ENCODE measurements around the gene THAP4. TPM values are rescaled to one million over a fixed set of nuclear protein-coding genes. Genes with fewer than 3 reads are reported as not detected.

The THAP4 gene
- total and polyA plus RNA-seq, 2 of the 13 experiments (the other 11 are each of a cell fraction or from before 2014, with no cell fraction given) = 59.7 to 75.7 TPM

DNA sequence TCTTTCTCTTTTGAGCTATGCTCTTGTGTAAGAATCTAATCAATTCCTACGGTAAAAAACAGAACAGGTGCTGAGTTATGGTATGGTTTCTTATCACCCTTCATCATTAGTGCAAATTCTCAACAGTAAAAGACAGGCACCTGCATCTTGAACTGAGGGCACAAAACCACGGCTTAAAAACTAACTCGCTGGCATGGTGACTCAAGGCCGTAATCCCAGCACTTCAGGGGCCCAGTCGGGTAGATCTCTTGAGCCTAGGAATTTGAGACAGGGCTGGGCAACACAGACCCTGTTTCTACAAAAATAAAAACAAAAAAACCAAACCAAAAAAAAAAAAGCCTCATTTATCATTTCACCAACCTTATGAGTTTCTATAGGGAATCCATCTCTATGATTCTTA, 33.3 kb downstream of the THAP4 start:
- ATAC-seq (no peak), DNase-seq (ENCODE audit: low spot score) (no peak), FAIRE-seq (no peak)
- BruUV-seq (replicated peaks) = no TSS peak
- no peaks in the 10 kb centered on the region for H3K27me3 ChIP-seq (ENCODE audit: control insufficient read depth in 1 of 2, insufficient read depth in 2 of 2, low read length in 2 of 2)
- no peaks in the 10 kb centered on the region for H4K20me1 ChIP-seq (ENCODE audit: insufficient read depth, low read length)
- H3K79me2 ChIP-seq (ENCODE audit: insufficient read depth, low read length) = peaks cover 4% of the 10 kb centered on the region
- no peaks in the 10 kb centered on the region for H3K4me1 ChIP-seq (ENCODE audit: insufficient read depth, low read length)
- H3K36me3 ChIP-seq (replicated peaks in 1 of 2; ENCODE audit: control insufficient read depth in 1 of 2, insufficient read depth in 2 of 2, low read length in 2 of 2) = peaks cover 34 to 83% of the 10 kb centered on the region in 2 experiments
- in situ Hi-C loops (cut with HindIII; ENCODE audit: extremely low pct_ligation_motif_present, low pct_unique_long_range_greater_than_20kb) = no loop called here
- intact Hi-C loops (cut with micrococcal nuclease; ENCODE audit: unreplicated experiment) = loop anchor here (1.0 kb wide), 1 partner anchor 8 kb away; no protein-coding TSS in a partner anchor
- no peak for TF ChIP-seq ZNF234 (CRISPR knock-in tag; conservative IDR thresholded peaks at IDR 0.05)
- POLR2A ChIA-PET = no interaction called here
- H3K4me2 ChIP-seq (ENCODE audit: low read depth, low read length) = no peak overlapping the region
- WGBS (ENCODE audit: low lambda C conversion rate) = 96% methylated on average over 5 of the region's 5 CpGs
- H3K9ac ChIP-seq (ENCODE audit: insufficient read depth, low read depth, low read length) = no peak overlapping the region
- no peak overlapping the region for H2AFZ ChIP-seq (ENCODE audit: low read length)
- CTCF ChIA-PET (ENCODE audit: low intra/inter-chr PET ratio, low total read pairs) = no interaction called here
- no peak overlapping the region for H3K4me3 ChIP-seq (replicated peaks in 1 of 3; ENCODE audit: insufficient read depth in 1 of 3, low read depth in 2 of 3, low read length in 3 of 3)
- H3K27ac ChIP-seq (ENCODE audit: extremely low read length, insufficient read depth, low read length) = no peak overlapping the region
- no peaks in the 10 kb centered on the region for H3K9me3 ChIP-seq (ENCODE audit: low read length)

DNA sequence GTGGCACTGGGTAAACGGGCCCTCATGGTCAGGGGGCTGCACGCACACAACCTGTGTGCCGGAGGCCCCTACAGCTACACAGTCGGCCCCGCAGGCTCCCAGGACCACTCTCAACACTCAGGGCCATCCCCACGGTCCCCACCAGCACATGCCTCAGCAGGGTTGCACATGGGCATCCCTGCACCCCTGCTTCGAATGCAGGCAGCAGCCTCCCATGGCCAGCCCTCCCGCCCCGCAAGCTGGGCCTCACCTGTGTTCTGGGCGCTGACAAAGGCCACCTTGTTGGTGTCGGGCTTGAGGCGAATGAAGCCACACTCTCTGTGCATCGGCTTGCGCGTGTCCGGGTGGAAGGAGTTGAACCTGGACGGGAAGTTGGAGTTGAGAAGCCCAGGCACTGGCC, 34.2 kb downstream of the THAP4 start:
- FAIRE-seq (no peak), ATAC-seq (no peak; the same call in 2 of the 3 replicates), DNase-seq (ENCODE audit: low spot score) (no peak)
- H4K20me1 ChIP-seq (ENCODE audit: insufficient read depth, low read length) = no peaks in the 10 kb centered on the region
- no peak overlapping the region for H3K4me2 ChIP-seq (ENCODE audit: low read depth, low read length)
- H3K36me3 ChIP-seq (replicated peaks in 1 of 2; ENCODE audit: control insufficient read depth in 1 of 2, insufficient read depth in 2 of 2, low read length in 2 of 2) = peaks cover 28 to 85% of the 10 kb centered on the region in 2 experiments
- CTCF ChIA-PET (ENCODE audit: low intra/inter-chr PET ratio, low total read pairs) = no interaction called here
- no peak overlapping the region for H3K9ac ChIP-seq (ENCODE audit: insufficient read depth, low read depth, low read length)
- 98% methylated on average over 12 of the region's 17 CpGs for WGBS (ENCODE audit: low lambda C conversion rate)
- H3K79me2 ChIP-seq (ENCODE audit: insufficient read depth, low read length) = no peaks in the 10 kb centered on the region
- H3K4me1 ChIP-seq (ENCODE audit: insufficient read depth, low read length) = no peaks in the 10 kb centered on the region
- H3K27ac ChIP-seq (ENCODE audit: extremely low read length, insufficient read depth, low read length) = no peak overlapping the region
- in situ Hi-C loops (cut with HindIII; ENCODE audit: extremely low pct_ligation_motif_present, low pct_unique_long_range_greater_than_20kb) = no loop called here
- intact Hi-C loops (cut with micrococcal nuclease; ENCODE audit: unreplicated experiment) = no loop called here
- H3K27me3 ChIP-seq (ENCODE audit: control insufficient read depth in 1 of 2, insufficient read depth in 2 of 2, low read length in 2 of 2) = no peaks in the 10 kb centered on the region
- TF ChIP-seq, protein P1, sequence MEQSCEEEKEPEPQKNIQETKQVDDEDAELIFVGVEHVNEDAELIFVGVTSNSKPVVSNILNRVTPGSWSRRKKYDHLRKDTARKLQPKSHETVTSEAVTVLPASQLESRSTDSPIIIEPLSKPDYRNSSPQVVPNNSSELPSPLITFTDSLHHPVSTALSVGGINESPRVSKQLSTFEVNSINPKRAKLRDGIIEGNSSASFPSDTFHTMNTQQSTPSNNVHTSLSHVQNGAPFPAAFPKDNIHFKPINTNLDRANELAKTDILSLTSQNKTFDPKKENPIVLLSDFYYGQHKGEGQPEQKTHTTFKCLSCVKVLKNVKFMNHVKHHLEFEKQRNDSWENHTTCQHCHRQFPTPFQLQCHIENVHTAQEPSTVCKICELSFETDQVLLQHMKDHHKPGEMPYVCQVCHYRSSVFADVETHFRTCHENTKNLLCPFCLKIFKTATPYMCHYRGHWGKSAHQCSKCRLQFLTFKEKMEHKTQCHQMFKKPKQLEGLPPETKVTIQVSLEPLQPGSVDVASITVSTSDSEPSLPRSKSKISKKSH (CRISPR knock-in tag; IDR thresholded peaks at IDR 0.05; ENCODE audit: borderline replicate concordance) = 0 out of 2 replicates have a peak, but pooled peaks have one; percentile 20
- TF ChIP-seq, protein P2, sequence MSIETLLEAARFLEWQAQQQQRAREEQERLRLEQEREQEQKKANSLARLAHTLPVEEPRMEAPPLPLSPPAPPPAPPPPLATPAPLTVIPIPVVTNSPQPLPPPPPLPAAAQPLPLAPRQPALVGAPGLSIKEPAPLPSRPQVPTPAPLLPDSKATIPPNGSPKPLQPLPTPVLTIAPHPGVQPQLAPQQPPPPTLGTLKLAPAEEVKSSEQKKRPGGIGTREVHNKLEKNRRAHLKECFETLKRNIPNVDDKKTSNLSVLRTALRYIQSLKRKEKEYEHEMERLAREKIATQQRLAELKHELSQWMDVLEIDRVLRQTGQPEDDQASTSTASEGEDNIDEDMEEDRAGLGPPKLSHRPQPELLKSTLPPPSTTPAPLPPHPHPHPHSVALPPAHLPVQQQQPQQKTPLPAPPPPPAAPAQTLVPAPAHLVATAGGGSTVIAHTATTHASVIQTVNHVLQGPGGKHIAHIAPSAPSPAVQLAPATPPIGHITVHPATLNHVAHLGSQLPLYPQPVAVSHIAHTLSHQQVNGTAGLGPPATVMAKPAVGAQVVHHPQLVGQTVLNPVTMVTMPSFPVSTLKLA (IDR thresholded peaks at IDR 0.05) = peak; percentile 78
- no peak for TF ChIP-seq RFXANK (CRISPR knock-in tag; IDR thresholded peaks at IDR 0.05)
- H3K4me3 ChIP-seq (replicated peaks in 1 of 3; ENCODE audit: insufficient read depth in 1 of 3, low read depth in 2 of 3, low read length in 3 of 3) = no peak overlapping the region
- no TSS peak for BruUV-seq (replicated peaks)
- POLR2A ChIA-PET = no interaction called here
- no peak overlapping the region for H2AFZ ChIP-seq (ENCODE audit: low read length)
- H3K9me3 ChIP-seq (ENCODE audit: low read length) = no peaks in the 10 kb centered on the region
